Measurements from ENCODE around the gene FRS2.
"Not testable (repeated sequence)": the region's sequence is repeated elsewhere in the genome, so short reads cannot be mapped to it uniquely, and the experiment has no call there.

The FRS2 gene

GRCh38 chr12:69470189-69471075 lies at the start of gene FRS2:
FRS2 (plus strand) TSS chr12:69470388; CDS start chr12:69569031, 98,643 bp downstream.
- DNase-seq (ENCODE audit: low read depth in 2 of 2) = peak; percentile 76 to 81

- DNase-seq (ENCODE audit: low read depth in 2 of 2) = no peak
Measured at GRCh38 chr12:69421548-69421947, 48.6 kb upstream of the FRS2 start.

- DNase-seq (ENCODE audit: low read depth in 2 of 2) = no peak
Measured at GRCh38 chr12:69423037-69423905, 46.9 kb upstream of the FRS2 start.

- DNase-seq (ENCODE audit: low read depth in 2 of 2) = no peak
Measured at GRCh38 chr12:69425417-69425816, 44.8 kb upstream of the FRS2 start.

- DNase-seq (ENCODE audit: low read depth in 2 of 2) = no peak
Measured at GRCh38 chr12:69428351-69429073, 41.7 kb upstream of the FRS2 start.

- DNase-seq (ENCODE audit: low read depth in 2 of 2) = no peak
Measured at GRCh38 chr12:69430942-69431590, 39.1 kb upstream of the FRS2 start.

GRCh38 chr12:69431591-69432222 lies 38.5 kb upstream of the FRS2 start:
- DNase-seq (ENCODE audit: low read depth in 2 of 2) = no peak

GRCh38 chr12:69433653-69434052 lies 36.5 kb upstream of the FRS2 start:
- no peak for DNase-seq (ENCODE audit: low read depth in 2 of 2)

- DNase-seq (ENCODE audit: low read depth in 2 of 2) = peak; percentile 27 to 32
Measured at GRCh38 chr12:69435644-69436043, 34.5 kb upstream of the FRS2 start.

GRCh38 chr12:69437073-69437472 lies 33.1 kb upstream of the FRS2 start:
- DNase-seq (ENCODE audit: low read depth in 2 of 2) = no peak

GRCh38 chr12:69438539-69438938 lies 31.6 kb upstream of the FRS2 start:
- DNase-seq (ENCODE audit: low read depth in 2 of 2) = no peak

GRCh38 chr12:69440016-69440415 lies 30.2 kb upstream of the FRS2 start:
- DNase-seq (ENCODE audit: low read depth in 2 of 2) = no peak

GRCh38 chr12:69440886-69441285 lies 29.3 kb upstream of the FRS2 start:
- no peak for DNase-seq (ENCODE audit: low read depth in 2 of 2)

GRCh38 chr12:69442894-69443293 lies 27.3 kb upstream of the FRS2 start:
- DNase-seq (ENCODE audit: low read depth in 2 of 2) = no peak

- DNase-seq (ENCODE audit: low read depth in 2 of 2) = no peak
Measured at GRCh38 chr12:69443916-69444315, 26.3 kb upstream of the FRS2 start.

- DNase-seq (ENCODE audit: low read depth in 2 of 2) = no peak
Measured at GRCh38 chr12:69447892-69448291, 22.3 kb upstream of the FRS2 start.

- DNase-seq (ENCODE audit: low read depth in 2 of 2) = not testable (repeated sequence)
Measured at GRCh38 chr12:69452598-69453132, 17.5 kb upstream of the FRS2 start.

- no peak for DNase-seq (ENCODE audit: low read depth in 2 of 2)
Measured at GRCh38 chr12:69456239-69456638, 13.9 kb upstream of the FRS2 start.

GRCh38 chr12:69457433-69457832 lies 12.8 kb upstream of the FRS2 start:
- no peak for DNase-seq (ENCODE audit: low read depth in 2 of 2)

- no peak for DNase-seq (ENCODE audit: low read depth in 2 of 2)
Measured at GRCh38 chr12:69459477-69459876, 10.7 kb upstream of the FRS2 start.

- no peak for DNase-seq (ENCODE audit: low read depth in 2 of 2)
Measured at GRCh38 chr12:69464428-69464827, 5.8 kb upstream of the FRS2 start.

Measured in fibroblast of skin of left quadriceps (primary cell).